Left kidney (tissue), 2 donors: ENCODE data around the gene SAMSN1. TPM values are rescaled to one million over a fixed set of nuclear protein-coding genes. Genes with fewer than 3 reads are reported as not detected.
"Not testable (repeated sequence)": the region's sequence is repeated elsewhere in the genome, so short reads cannot be mapped to it uniquely, and the experiment has no call there.

Source experiments
- DNase-seq: peaks from one replicate; pipeline ENCODE4 v3.0.0-alpha.2; 2013
- polyA plus RNA-seq: library from polyadenylated mRNA; unstranded; fragments of 120-200 nt; gene quantifications from one replicate; pipeline ENCODE4 v1.2.1, GENCODE V29; 2013; ENCODE audit not compliant: insufficient read length

SAMSN1 gene
- polyA plus RNA-seq, 1 donor: 3.2 TPM

DNA sequence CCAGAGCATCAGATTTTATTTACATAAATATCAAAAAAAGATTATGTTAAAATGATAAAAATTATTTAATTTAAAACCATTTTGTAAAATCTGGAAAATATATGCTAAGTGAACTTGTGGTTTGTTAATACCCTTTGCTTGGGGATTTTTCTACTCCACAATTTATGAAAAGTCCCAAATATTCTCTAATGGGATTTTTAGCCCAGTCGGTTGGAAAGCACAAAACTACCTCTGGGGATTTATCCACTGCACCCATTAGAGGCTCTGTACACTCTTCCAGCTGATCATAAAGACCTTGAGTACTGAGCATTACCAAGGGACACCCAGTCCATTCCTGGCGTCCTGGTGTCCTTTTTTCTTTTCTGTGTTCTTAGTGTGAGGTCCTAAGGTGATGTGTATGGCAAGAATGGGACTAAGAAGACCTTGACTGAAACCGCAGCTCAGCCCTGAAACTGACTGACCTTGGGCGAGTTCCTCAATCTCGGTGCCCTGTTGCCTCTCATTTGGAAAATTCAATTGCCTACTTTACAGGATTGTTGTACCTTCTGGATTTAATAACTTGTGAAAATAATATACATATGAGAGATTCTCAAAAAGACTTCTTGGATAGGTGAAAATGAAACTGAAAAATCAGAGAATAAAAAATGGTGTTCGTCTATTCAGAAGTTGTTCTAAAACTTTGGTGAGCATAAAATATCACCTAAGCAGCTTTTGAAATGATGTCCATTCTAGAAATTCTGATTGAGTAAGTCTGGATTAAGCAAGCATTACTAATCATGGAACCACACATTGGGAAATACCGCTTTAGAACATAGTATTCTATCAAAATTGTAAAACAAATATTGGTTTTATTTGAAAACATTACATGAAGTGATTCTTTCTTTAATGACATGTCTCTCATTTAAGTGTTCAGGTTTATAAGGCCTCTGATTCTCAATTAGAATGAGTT, 21.5 kb upstream of the SAMSN1 start:
- DNase-seq: no peak

GRCh38 chr21:14566894-14567293, 20.8 kb upstream of the SAMSN1 start:
- no peak for DNase-seq

DNA sequence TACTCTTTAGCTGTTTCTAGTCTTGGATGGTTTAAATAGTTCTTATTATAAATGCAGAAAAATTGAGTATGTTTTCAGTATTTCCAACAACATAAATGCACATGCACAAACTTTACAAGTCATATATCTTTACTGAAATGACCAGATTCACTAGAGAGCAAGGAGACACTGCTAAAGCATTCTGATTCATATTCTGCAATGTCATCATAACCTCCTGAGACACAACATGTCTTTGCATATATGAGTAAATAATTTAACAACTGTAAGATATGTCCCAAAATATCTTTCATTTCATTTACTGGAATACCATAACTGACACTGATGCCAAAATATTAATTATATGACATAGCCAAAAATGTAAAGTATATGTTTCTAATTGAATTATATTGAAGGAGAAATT, 16.8 kb upstream of the SAMSN1 start:
- DNase-seq: no peak

GRCh38 chr21:14560555-14560954, 14.4 kb upstream of the SAMSN1 start:
- no peak for DNase-seq

GRCh38 chr21:14560139-14560538, 14.0 kb upstream of the SAMSN1 start:
- DNase-seq: no peak

DNA sequence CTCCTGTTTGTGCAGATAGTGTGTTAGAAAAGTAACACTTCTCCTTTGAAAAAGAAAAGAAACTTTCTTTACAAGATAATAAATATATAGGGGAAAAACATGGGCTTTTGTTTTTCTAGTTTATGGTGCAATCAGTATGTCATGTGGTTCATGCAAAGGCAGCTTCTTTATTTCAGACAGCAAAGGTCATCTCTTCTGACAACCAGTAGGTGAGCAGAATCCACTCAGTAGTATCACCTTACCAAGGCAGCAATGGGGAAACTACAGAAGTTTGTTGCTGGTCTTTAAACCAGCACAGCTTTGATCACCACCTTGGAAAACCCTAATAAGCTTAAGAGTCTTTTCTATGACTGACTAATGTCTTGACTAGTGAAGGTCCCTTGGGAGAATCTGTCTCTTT, 13.0 kb upstream of the SAMSN1 start:
- no peak for DNase-seq

GRCh38 chr21:14557413-14557812, 11.3 kb upstream of the SAMSN1 start:
- DNase-seq: no peak

DNA sequence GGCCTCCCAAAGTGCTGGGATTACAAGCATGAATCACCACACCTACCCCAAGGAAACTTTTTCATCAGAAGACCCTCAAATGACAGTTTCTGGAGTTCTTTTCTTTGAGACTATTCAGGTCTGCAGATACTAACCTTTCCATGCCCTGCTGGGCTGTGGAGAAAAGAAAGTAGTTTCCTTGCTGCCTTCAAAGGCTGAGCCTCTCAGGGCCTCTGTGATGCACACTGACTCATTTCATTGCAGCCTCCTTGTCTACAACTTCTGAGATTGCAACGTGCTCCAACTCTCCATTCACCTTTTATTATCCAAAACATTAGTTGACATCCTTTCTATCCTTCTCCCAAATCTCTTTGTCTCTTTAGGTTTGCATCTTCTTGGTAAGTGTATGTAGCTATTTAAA, 8.8 kb upstream of the SAMSN1 start:
- no peak for DNase-seq

GRCh38 chr21:14553422-14553821, 7.3 kb upstream of the SAMSN1 start:
- DNase-seq: no peak

- DNase-seq: no peak
Measured at GRCh38 chr21:14551741-14552140, 5.6 kb upstream of the SAMSN1 start.

DNA sequence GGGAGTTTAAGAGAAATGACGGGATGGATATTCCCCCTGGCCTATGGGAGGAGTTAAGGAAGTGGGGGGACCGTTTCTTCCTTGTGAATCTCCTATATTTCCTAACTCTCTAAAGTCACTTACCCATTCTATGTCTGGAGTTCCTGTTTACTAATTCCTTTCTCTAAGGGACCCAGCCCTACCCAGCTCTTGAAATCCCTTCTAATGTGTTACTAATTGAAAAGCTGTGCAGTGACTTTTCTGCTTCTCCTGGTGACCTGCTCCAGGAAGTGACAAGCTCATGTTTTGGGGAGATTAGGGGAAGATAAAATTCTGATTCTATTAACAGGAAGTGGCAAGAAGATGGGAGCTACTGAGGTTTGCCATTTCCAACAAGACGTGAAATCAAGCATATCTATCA, 4.0 kb upstream of the SAMSN1 start:
- DNase-seq: no peak

GRCh38 chr21:14548779-14549178, 2.7 kb upstream of the SAMSN1 start:
- DNase-seq: no peak

GRCh38 chr21:14547834-14548513, 1.9 kb upstream of the SAMSN1 start:
- no peak for DNase-seq

DNA sequence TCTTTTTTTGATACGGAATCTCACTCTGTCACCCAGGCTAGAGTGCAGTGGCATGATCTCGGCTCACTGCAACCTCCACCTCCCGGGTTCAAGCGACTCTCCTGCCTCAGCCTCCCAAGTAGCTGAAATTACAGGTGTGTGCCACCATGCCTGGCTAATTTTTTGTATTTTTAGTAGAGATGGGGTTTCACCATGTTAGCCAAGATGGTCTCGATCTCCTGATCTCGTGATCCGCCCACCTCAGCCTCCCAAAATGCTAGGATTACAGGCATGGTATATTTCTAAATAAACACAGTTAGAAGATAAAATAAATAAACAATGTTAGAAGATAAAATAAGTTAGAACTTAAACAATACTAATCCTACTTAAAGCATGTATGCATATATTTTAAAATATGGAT, 604 bp upstream of the SAMSN1 start:
- not testable (repeated sequence) for DNase-seq

DNA sequence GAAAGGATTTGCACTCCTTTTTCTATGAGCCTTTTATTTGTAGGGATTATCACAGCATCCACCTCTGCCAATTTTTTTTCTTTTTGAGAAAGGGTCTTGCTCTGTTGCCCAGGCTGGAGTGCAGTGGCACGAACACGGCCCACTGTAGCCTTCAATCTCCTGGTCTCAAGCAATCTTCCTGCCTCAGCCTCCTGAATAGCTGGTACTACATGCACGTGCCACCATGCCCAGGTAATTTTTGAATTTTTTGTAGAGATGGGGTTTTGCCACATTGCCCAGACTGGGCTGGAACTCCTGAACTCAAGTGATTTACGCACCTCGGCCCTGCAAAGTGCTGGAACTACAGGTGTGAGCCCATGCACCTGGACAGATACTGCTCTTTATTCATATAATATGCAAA, 2.1 kb downstream of the SAMSN1 start:
- no peak for DNase-seq

DNA sequence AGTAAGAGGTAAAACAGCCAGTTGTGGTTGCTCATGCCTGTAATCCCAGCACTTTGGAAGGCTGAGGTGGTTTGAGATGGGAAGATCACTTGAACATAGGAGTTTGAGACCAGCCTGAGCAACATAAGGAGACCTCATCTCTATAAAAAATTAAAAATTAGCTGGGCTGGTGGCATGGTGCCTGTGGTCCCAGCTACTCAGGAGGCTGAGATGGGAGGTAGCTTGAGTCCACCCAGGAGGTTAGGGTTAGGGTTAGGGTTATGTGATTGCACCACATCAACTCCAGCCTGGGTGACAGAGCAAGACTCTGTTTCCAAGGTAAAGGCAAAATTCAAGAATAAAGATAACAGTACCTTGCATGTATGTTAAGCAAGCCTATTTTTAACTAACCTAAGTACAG, 3.5 kb downstream of the SAMSN1 start:
- no peak for DNase-seq

GRCh38 chr21:14541841-14542490, 4.1 kb downstream of the SAMSN1 start:
- no peak for DNase-seq

DNA sequence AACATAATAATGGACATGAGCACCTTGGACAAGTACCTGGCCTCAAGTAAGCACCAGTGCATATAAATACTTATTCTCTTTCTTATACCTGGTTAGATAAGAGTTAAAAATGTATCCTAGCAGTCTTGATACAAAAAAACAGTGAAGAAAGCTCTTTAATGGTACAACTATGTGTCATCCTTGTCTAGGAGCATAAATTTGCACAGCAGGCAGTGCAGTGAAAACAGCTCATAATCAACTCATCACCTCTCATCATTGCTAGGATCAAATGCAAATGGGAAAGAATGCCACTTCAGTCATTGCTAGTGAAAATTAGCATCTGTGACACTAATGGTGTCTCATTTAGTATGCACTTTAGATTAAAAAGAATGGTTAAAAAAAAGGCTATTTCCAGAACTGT, 7.6 kb downstream of the SAMSN1 start:
- no peak for DNase-seq

DNA sequence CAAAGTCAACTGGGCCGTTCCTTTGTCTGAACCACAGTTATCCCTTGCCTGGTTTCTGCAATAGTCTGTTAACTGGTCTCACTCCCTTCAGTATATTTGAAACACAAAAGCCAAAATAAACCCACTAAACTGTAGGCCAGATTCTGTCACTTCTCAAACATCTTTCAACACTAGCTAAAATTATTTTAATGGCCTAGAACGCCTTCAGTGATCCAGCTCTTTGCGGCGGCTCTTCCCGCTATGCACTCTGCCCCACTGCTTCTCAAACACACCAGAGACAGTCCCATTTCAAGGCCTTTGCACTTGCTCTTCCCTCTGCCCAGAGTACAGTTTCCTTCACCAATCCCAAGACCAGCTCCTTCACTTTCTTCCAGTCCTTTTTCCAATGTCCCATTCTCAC, 9.2 kb downstream of the SAMSN1 start:
- DNase-seq: no peak

DNA sequence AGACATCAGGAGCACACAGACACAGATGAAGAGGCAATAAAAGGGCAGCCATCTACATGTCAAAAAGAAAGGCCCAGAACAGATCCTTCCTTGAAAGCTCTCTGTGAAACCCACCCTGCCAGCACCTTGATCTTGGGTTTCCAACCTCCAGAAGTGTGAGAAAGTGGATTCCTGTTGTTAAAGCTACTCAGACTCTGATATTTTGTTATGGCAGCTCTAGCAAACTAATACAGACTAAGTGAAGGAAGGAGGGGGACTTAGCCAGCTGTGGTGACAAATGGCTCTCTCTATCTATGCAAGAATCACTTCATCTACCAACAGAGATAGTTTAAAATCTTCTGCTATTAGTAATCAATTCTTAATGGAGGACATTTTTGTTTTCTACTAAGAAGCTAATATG, 10.4 kb downstream of the SAMSN1 start:
- DNase-seq: no peak

DNA sequence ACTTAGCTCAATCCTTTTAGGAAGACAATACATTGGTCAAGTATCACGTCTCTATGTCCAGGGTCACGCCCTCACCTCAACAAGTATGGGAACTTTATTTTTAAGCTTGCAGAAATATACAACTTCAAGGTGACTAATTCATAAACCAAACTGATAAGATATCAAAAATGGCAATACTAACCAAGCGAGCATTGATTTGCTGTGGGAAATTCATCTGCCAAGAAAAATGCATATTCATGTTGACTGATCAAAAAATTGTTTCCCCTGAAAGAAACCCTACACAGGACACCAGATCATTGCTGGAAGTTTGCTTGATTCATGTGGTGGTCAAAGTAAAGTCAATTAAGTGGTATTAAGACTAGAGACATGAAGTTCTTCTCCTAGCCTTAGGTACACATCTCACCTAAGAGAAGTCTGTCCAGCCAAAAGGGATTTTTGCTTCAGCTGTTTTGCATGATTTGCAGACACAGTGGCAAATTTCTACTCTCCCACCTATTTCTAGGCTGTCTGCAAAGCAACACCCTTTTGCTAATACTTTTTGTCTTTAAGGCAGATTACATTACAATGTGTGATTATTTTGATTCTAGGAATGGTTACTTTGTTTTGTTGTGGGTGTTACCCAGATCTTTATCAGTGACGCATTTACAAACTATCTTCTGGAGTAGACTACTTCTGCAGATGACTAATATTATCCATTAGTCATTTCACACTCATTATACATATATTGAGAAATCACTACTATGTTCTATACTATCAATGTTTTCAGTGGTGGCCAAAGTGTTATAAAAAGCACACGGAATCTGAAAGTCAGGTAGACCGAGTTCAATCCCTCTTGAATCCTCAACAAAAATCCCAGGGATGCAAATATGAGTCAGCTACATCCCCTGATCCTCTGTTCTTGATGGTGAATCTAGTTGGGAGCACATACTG, 12.4 kb downstream of the SAMSN1 start:
- DNase-seq: no peak

- peak; percentile 59 for DNase-seq
Measured at GRCh38 chr21:14531757-14532316, 14.3 kb downstream of the SAMSN1 start.
